Ovary (tissue), 9 donors: ENCODE data around the gene BST2. TPM values are rescaled to one million over a fixed set of nuclear protein-coding genes. Genes with fewer than 3 reads are reported as not detected.
A peak's percentile ranks its signal among the peaks of the same experiment; 100 is the strongest.

Experiments used
- DNase-seq, 5 donors: peaks; one replicate each; pipeline ENCODE4 v3.0.0-alpha.2; 2019 to 2020
- H3K27ac ChIP-seq, 2 donors: fragments of 200-600 bp; one replicate each; pipeline versions ENCODE4 v1.5.1 to v1.8.0; 2019 to 2022
- H3K27me3 ChIP-seq: fragments of 200-600 bp; one replicate; pipeline ENCODE4 v1.8.0; 2022
- H3K36me3 ChIP-seq: fragments of 200-600 bp; sonication (generic); one replicate; pipeline ENCODE4 v1.5.1; 2019
- H3K4me1 ChIP-seq: one replicate; pipeline ENCODE4 v1.8.1; 2013; ENCODE audit warnings: mild to moderate bottlenecking, moderate library complexity; ENCODE audit not compliant: insufficient read depth
- H3K4me3 ChIP-seq: fragments of 200-600 bp; sonication (generic); one replicate; pipeline ENCODE4 v1.5.1; 2017
- H3K9me3 ChIP-seq, 2 donors: fragments of 200-600 bp in 1 of 2; sonication (generic) in 1 of 2; one replicate each; pipeline versions ENCODE4 v1.5.1 to v1.8.1; 2013 to 2019; ENCODE audit warnings: mild to moderate bottlenecking in 1 of 2, moderate library complexity in 1 of 2
- EP300 ChIP-seq: sonication (generic); formaldehyde crosslinking; IDR thresholded peaks from one replicate; pipeline ENCODE4 v1.6.1; 2017; ENCODE audit warnings: antibody characterized with exemption
- POLR2A ChIP-seq: fragments of 450-650 bp; IDR thresholded peaks from one replicate; pipeline ENCODE4 v1.6.1; 2017; ENCODE audit warnings: antibody characterized with exemption, mild to moderate bottlenecking, moderate library complexity
- WGBS, 3 donors: extraction: QIAGEN DNeasy Blood & Tissue Kit in 1 of 3; methylation state at CpG; one replicate each; pipeline versions ENCODE4 v1.1.5 to v1.1.7; 2013 to 2017; 5-methylcytosine and 5-hydroxymethylcytosine counted together
- intact Hi-C, 4 donors: fragments of 100-400 bp; cut with DNase I; formaldehyde crosslinking; loops; one replicate each; pipeline versions ENCODE4 v1.11.0 to v1.15.1; 2022 to 2023
- polyA plus RNA-seq, 2 donors: library from polyadenylated mRNA; stranded (reverse); fragments of 200-250 nt in 1 of 2; fragments of 350-450 nt in 1 of 2; fragmentation: Illumina TruSeq in 1 of 2; extraction: RNeasy Lipid Tissue Mini Kit (QIAGEN cat#74804) in 1 of 2; gene quantifications; one replicate each; pipeline ENCODE4 v1.2.3, GENCODE V29; 2013 to 2014
- total RNA-seq, 7 donors: library from RNA; depleted of rRNA in 2 of 7; stranded (reverse); fragments of >200 nt in 2 of 7; fragmentation: NEBNext Ultra II Directional in 3 of 7; extraction: Animal tissue kit (Norgen Biotek cat#: 25700) in 3 of 7; gene quantifications; one replicate each; pipeline versions ENCODE4 v1.1.0 to v1.2.4, GENCODE V29; 2016 to 2023
- TF ChIP-seq, protein P1 (sequence below), 3 donors: fragments of 450-650 bp in 2 of 3; fragments of 200-600 bp in 1 of 3; IDR thresholded peaks; one replicate each; pipeline versions ENCODE4 v1.5.1 to v1.8.0; 2016 to 2022; ENCODE audit warnings: antibody characterized with exemption in 3 of 3, mild to moderate bottlenecking in 1 of 3
- donor health status: DM: no; HTN: no; CAD: no; lungs with moderate emphysema.
- donor health status: DM: no; HTN: no; CAD: no.
- donor health status: Bipolar disorder and iron deficiency.
- donor health status: DM: yes; HTN: yes; CAD: no.
- donor health status: DM: no; HTN: no; CAD: no.
- donor health status: DM: yes; HTN: yes; CAD: no.

Gene BST2
- total and polyA plus RNA-seq, 9 donors = 207 to 760 (median 557) TPM

GRCh38 chr19:17418710-17419109, 13.3 kb upstream of the BST2 start:
- peaks cover 10% of the 10 kb centered on the region for H3K4me1 ChIP-seq
- 36 to 53% (median 41%) methylated on average over 3 of the region's 3 CpGs for WGBS, 3 donors
- no peak for DNase-seq
- TF ChIP-seq EP300 = no peak
- TF ChIP-seq POLR2A = no peak
- TF ChIP-seq, protein P1, sequence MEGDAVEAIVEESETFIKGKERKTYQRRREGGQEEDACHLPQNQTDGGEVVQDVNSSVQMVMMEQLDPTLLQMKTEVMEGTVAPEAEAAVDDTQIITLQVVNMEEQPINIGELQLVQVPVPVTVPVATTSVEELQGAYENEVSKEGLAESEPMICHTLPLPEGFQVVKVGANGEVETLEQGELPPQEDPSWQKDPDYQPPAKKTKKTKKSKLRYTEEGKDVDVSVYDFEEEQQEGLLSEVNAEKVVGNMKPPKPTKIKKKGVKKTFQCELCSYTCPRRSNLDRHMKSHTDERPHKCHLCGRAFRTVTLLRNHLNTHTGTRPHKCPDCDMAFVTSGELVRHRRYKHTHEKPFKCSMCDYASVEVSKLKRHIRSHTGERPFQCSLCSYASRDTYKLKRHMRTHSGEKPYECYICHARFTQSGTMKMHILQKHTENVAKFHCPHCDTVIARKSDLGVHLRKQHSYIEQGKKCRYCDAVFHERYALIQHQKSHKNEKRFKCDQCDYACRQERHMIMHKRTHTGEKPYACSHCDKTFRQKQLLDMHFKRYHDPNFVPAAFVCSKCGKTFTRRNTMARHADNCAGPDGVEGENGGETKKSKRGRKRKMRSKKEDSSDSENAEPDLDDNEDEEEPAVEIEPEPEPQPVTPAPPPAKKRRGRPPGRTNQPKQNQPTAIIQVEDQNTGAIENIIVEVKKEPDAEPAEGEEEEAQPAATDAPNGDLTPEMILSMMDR (IDR thresholded peaks at IDR 0.05) = no peak
- no peaks in the 10 kb centered on the region for H3K27me3 ChIP-seq
- intact Hi-C loops = no loop called here
- no peaks in the 10 kb centered on the region for H3K36me3 ChIP-seq
- no peak overlapping the region for H3K27ac ChIP-seq
- no peaks in the 10 kb centered on the region for H3K9me3 ChIP-seq
- H3K4me3 ChIP-seq = no peak overlapping the region

DNA sequence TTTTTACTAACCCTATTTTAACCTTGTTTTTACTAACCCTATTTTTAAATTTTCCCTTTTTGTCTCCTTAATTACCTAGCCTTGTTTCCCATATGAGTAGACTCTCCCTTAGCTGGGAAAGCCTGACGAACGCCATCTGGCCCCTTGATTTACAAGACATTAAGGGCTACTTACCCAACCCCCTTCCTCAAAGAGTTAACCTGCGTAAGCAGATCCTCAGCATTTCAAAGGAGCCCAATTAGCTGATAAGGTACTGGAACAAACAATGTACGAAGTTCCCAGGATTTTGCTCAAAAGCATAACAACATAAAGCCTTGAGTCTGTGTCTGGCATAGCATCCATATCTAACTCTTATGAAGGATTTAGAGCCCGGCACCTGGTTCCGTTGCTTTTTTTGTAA, 9.7 kb upstream of the BST2 start:
- Histone ChIP-seq H3K27me3 (no peaks in the 10 kb centered on the region), H3K36me3 (no peaks in the 10 kb centered on the region), H3K4me3 (no peak overlapping the region), H3K4me1 (peaks cover 18% of the 10 kb centered on the region), H3K9me3 (no peaks in the 10 kb centered on the region), H3K27ac (peak overlapping the region; percentile 56 to 87)
- intact Hi-C loops = no loop called here
- 13 to 20% (median 17%) methylated on average over 6 of the region's 6 CpGs for WGBS, 3 donors
- DNase-seq = peak in 4 of 5 donors; percentile 59 to 75 (median 72)
- no peak for TF ChIP-seq POLR2A
- TF ChIP-seq EP300 = no peak
- TF ChIP-seq, protein P1 (IDR thresholded peaks at IDR 0.05) = no peak

DNA sequence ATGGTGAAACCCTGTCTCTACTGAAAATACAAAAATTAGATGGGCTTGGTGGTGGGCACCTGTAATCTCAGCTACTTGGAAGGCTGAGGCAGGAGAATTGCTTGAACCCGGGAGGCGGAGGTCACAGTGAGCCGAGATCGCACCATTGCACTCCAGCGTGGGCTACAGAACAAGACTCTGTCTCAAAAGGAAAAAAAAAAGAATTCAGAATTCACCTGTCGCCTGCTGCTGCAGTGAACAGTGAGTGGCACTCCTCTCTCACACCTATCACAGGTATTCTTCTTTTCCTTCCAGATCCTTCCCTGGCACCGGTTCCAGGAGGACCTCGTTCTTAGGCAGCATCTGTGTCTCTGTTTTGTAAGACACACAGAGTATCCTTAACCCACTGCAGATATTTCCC, 8.7 kb upstream of the BST2 start:
- no peak for TF ChIP-seq POLR2A
- TF ChIP-seq, protein P1 (IDR thresholded peaks at IDR 0.05) = no peak
- no peak for TF ChIP-seq EP300
- H3K36me3 ChIP-seq = no peaks in the 10 kb centered on the region
- DNase-seq = no peak
- peaks cover 19% of the 10 kb centered on the region for H3K4me1 ChIP-seq
- H3K27ac ChIP-seq = peak overlapping the region; percentile 56 to 87
- no peaks in the 10 kb centered on the region for H3K9me3 ChIP-seq
- H3K4me3 ChIP-seq = no peak overlapping the region
- intact Hi-C loops = no loop called here
- H3K27me3 ChIP-seq = no peaks in the 10 kb centered on the region
- WGBS, 3 donors = 80 to 84% (median 82%) methylated on average over 8 of the region's 8 CpGs

DNA sequence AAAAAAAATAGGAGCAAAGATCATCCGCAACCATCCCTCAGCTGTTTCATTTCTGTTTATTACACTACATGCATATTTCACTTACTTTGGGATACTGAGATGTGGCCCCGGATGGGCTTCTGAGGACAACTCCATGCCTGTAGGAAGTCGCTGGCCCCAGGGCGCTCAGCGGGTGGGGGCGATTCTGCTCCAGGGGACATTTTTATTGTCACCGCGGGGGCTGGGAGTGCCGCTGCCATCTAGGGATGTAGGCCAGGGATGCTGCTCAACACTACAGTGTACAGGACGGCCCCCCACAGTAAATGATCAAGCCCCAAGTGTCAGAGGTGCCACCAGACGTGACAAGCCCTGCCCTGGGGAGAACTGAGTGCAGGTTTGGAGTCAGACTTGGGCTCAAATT, 6.4 kb upstream of the BST2 start:
- WGBS, 3 donors = 83 to 84% (median 83%) methylated on average over 11 of the region's 11 CpGs
- DNase-seq = peak in 1 of 5 donors; percentile 43
- no peaks in the 10 kb centered on the region for H3K27me3 ChIP-seq
- no peaks in the 10 kb centered on the region for H3K9me3 ChIP-seq
- peaks cover 21% of the 10 kb centered on the region for H3K4me1 ChIP-seq
- H3K4me3 ChIP-seq = no peak overlapping the region
- intact Hi-C loops = no loop called here
- no peaks in the 10 kb centered on the region for H3K36me3 ChIP-seq
- TF ChIP-seq EP300 (no peak), POLR2A (no peak)
- TF ChIP-seq, protein P1 (IDR thresholded peaks at IDR 0.05) = no peak
- H3K27ac ChIP-seq = peak overlapping the region; percentile 56 to 87
